Endothelial cell (in vitro differentiated cells): Measurements from ENCODE around the gene SMARCA2. TPM values are rescaled to one million over a fixed set of nuclear protein-coding genes. Genes with fewer than 3 reads are reported as not detected.

Experiments
- DNase-seq: peaks from one replicate; pipeline ENCODE4 v3.0.0; 2021; ENCODE audit warnings: low spot score
- H3K27ac Mint-ChIP-seq: one replicate; pipeline ENCODE4 v1.8.0; 2021; ENCODE audit warnings: mixed read lengths, inconsistent platforms; ENCODE audit not compliant: unreplicated experiment
- H3K27me3 Mint-ChIP-seq: one replicate; pipeline ENCODE4 v1.8.0; 2021; ENCODE audit warnings: mild to moderate bottlenecking, moderate library complexity, mixed read lengths, inconsistent platforms; ENCODE audit not compliant: unreplicated experiment
- H3K36me3 Mint-ChIP-seq: one replicate; pipeline ENCODE4 v1.8.0; 2021; ENCODE audit warnings: mild to moderate bottlenecking, low read depth, mixed read lengths, inconsistent platforms; ENCODE audit not compliant: unreplicated experiment
- H3K4me1 Mint-ChIP-seq: one replicate; pipeline ENCODE4 v1.8.0; 2021; ENCODE audit warnings: mild to moderate bottlenecking, mixed read lengths, inconsistent platforms; ENCODE audit not compliant: unreplicated experiment
- H3K4me3 Mint-ChIP-seq: one replicate; pipeline ENCODE4 v1.8.0; 2021; ENCODE audit warnings: mild to moderate bottlenecking, mixed read lengths, inconsistent platforms; ENCODE audit not compliant: unreplicated experiment
- H3K9me3 Mint-ChIP-seq: one replicate; pipeline ENCODE4 v1.8.0; 2021; ENCODE audit warnings: mixed read lengths, inconsistent platforms; ENCODE audit not compliant: unreplicated experiment
- CTCF ChIP-seq: fragments of 200-600 bp; sonication (generic); IDR thresholded peaks from one replicate; pipeline ENCODE4 v1.5.0; 2021; ENCODE audit warnings: antibody characterized with exemption; ENCODE audit not compliant: unreplicated experiment
- total RNA-seq: library from RNA; stranded (reverse); fragmentation: NEBNext Ultra II Directional; extraction: Animal tissue kit (Norgen Biotek cat#: 25700); gene quantifications from one replicate; pipeline ENCODE4 v1.2.1, GENCODE V29; 2021; ENCODE audit not compliant: unreplicated experiment

Gene SMARCA2
- total RNA-seq, 1 donor from 2014 or later: 43.7 TPM

GRCh38 chr9:2043881-2044462 lies 28.8 kb downstream of the SMARCA2 start:
- DNase-seq: no peak
- Mint-ChIP-seq H3K27me3 (no peaks in the 10 kb centered on the region), H3K9me3 (no peaks in the 10 kb centered on the region), H3K4me1 (peaks cover 14% of the 10 kb centered on the region), H3K4me3 (no peak overlapping the region), H3K27ac (no peak overlapping the region), H3K36me3 (peaks cover 15% of the 10 kb centered on the region)
- no peak for TF ChIP-seq CTCF

- Mint-ChIP-seq H3K4me1 (peaks cover 7% of the 10 kb centered on the region), H3K4me3 (no peak overlapping the region), H3K27ac (no peak overlapping the region), H3K9me3 (no peaks in the 10 kb centered on the region), H3K36me3 (peaks cover 5% of the 10 kb centered on the region), H3K27me3 (no peaks in the 10 kb centered on the region)
- no peak for TF ChIP-seq CTCF
- DNase-seq: no peak
These were observed 32.1 kb downstream of the SMARCA2 start for GRCh38 chr9:2047144-2047671.

GRCh38 chr9:2047916-2048315 lies 32.8 kb downstream of the SMARCA2 start:
- no peak for TF ChIP-seq CTCF
- Mint-ChIP-seq H3K9me3 (no peaks in the 10 kb centered on the region), H3K4me1 (peaks cover 7% of the 10 kb centered on the region), H3K36me3 (peaks cover 5% of the 10 kb centered on the region), H3K27me3 (no peaks in the 10 kb centered on the region), H3K27ac (no peak overlapping the region), H3K4me3 (no peak overlapping the region)
- no peak for DNase-seq

GRCh38 chr9:2050236-2050635 lies 35.1 kb downstream of the SMARCA2 start:
- H3K9me3 Mint-ChIP-seq: no peaks in the 10 kb centered on the region
- H3K4me1 Mint-ChIP-seq: no peaks in the 10 kb centered on the region
- TF ChIP-seq CTCF: no peak
- H3K4me3 Mint-ChIP-seq: no peak overlapping the region
- H3K27me3 Mint-ChIP-seq: no peaks in the 10 kb centered on the region
- no peak overlapping the region for H3K27ac Mint-ChIP-seq
- peaks cover 5% of the 10 kb centered on the region for H3K36me3 Mint-ChIP-seq
- DNase-seq: no peak
